Stimulated activated CD8-positive, alpha-beta memory T cell treated with anti-CD3 and anti-CD28 coated beads, Interleukin-4, amount 100 ng/mL, for 4 hours (primary cell): Measurements from ENCODE around the gene SH3PXD2B.
"Not testable (repeated sequence)": the region's sequence is repeated elsewhere in the genome, so short reads cannot be mapped to it uniquely, and the experiment has no call there.

ENCODE experiments used
- DNase-seq, 2 donors: peaks; one replicate each; pipeline ENCODE4 v3.0.0-alpha.2; 2020; ENCODE audit warnings: low read depth in 2 of 2, low spot score in 1 of 2

SH3PXD2B gene

GRCh38 chr5:172345881-172346280 lies 108.4 kb downstream of the SH3PXD2B start:
- no peak for DNase-seq

GRCh38 chr5:172344855-172345409 lies 109.4 kb downstream of the SH3PXD2B start:
- DNase-seq = no peak

GRCh38 chr5:172343741-172344140 lies 110.6 kb downstream of the SH3PXD2B start:
- no peak for DNase-seq

- DNase-seq = no peak
Measured at GRCh38 chr5:172342918-172343317, 111.4 kb downstream of the SH3PXD2B start.

GRCh38 chr5:172339264-172340180 lies 114.8 kb downstream of the SH3PXD2B start:
- DNase-seq = no peak

- DNase-seq = no peak
Measured at GRCh38 chr5:172336676-172337285, 117.5 kb downstream of the SH3PXD2B start.

- no peak for DNase-seq
Measured at GRCh38 chr5:172336264-172336663, 118.1 kb downstream of the SH3PXD2B start.

GRCh38 chr5:172335721-172336120 lies 118.6 kb downstream of the SH3PXD2B start:
- DNase-seq = no peak

- no peak for DNase-seq
Measured at GRCh38 chr5:172334641-172335040, 119.7 kb downstream of the SH3PXD2B start.

- DNase-seq = no peak
Measured at GRCh38 chr5:172334196-172334595, 120.1 kb downstream of the SH3PXD2B start.

- not testable (repeated sequence) for DNase-seq
Measured at GRCh38 chr5:172326901-172327300, 127.4 kb downstream of the SH3PXD2B start.

- DNase-seq = no peak
Measured at GRCh38 chr5:172325452-172325851, 128.9 kb downstream of the SH3PXD2B start.

- DNase-seq = no peak
Measured at GRCh38 chr5:172322028-172322965, 132.0 kb downstream of the SH3PXD2B start.

- DNase-seq = no peak
Measured at GRCh38 chr5:172321593-172321992, 132.7 kb downstream of the SH3PXD2B start.

GRCh38 chr5:172319708-172320441 lies 134.4 kb downstream of the SH3PXD2B start:
- DNase-seq = no peak

- DNase-seq = no peak
Measured at GRCh38 chr5:172315587-172316493, 138.5 kb downstream of the SH3PXD2B start.

- DNase-seq = no peak
Measured at GRCh38 chr5:172313915-172314314, 140.4 kb downstream of the SH3PXD2B start.

- no peak for DNase-seq
Measured at GRCh38 chr5:172312286-172312685, 142.0 kb downstream of the SH3PXD2B start.

- DNase-seq = no peak
Measured at GRCh38 chr5:172311605-172312004, 142.7 kb downstream of the SH3PXD2B start.
